K562 (cell line): ENCODE results near the gene GABRB1. TPM values are rescaled to one million over a fixed set of nuclear protein-coding genes. Genes with fewer than 3 reads are reported as not detected.

Experiments used
- ATAC-seq: fragments of 200-7000 bp; cut with Tn5 transposase; 3 replicates; pipeline ENCODE4 v1.9.1; 2020; ENCODE audit warnings: moderate library complexity
- BruUV-seq: library from RNA; stranded (reverse); fragments of 400-500 nt; replicated peaks from 2 replicates; lab custom pipeline; 2021; lab: Mats Ljungman, UMichigan
- CTCF ChIA-PET: fragments of 300-600 bp; formaldehyde crosslinking; extraction: SDS; loops from one replicate; lab custom pipeline; 2021; ENCODE audit warnings: low intra/inter-chr PET ratio; lab: Yijun Ruan, JAX
- POLR2A ChIA-PET: fragments of 300-600, 350-650 bp; sonication (Branson Sonifier 250); formaldehyde crosslinking; extraction: SDS; loops from one replicate; lab custom pipeline; 2021; ENCODE audit warnings: antibody characterized with exemption, inconsistent platforms; lab: Yijun Ruan, JAX
- DNase-seq, 4 experiments: peaks; one replicate each; pipeline versions ENCODE4 v3.0.0 to v3.0.0-alpha.2; 2011 to 2018; ENCODE audit warnings: low spot score in 3 of 4, mixed read lengths in 3 of 4; ENCODE audit errors: extremely low read depth in 1 of 4
- FAIRE-seq: peaks from 2 replicates; lab custom pipeline; 2011; peaks lifted over from hg19 to GRCh38; lab: Jason Lieb, UNC
- H2AFZ ChIP-seq: 2 replicates; pipeline ENCODE4 v1.6.0; 2011; ENCODE audit warnings: low read depth, low read length, control low read depth, inconsistent platforms
- H3K27ac ChIP-seq: fragments of 200-600 bp; 3 replicates; pipeline ENCODE4 v1.8.0; 2011; ENCODE audit warnings: low read depth, mild to moderate bottlenecking, control low read depth, inconsistent platforms, low read length, moderate library complexity, mixed read lengths; ENCODE audit errors: extremely low read depth
- H3K27me3 ChIP-seq, 2 experiments: fragments of 300-600 bp in 1 of 2; 2 replicates in 1 of 2; 3 replicates in 1 of 2; pipeline versions ENCODE4 v1.6.0 to v1.8.0; 2011; ENCODE audit warnings: inconsistent platforms in 2 of 2, low read length in 2 of 2, mild to moderate bottlenecking in 1 of 2, mixed read lengths in 1 of 2, moderate library complexity in 1 of 2; ENCODE audit not compliant: control insufficient read depth in 2 of 2, insufficient read depth in 2 of 2
- H3K36me3 ChIP-seq: fragments of 300-600 bp; 3 replicates; pipeline ENCODE4 v1.8.0; 2011; ENCODE audit warnings: mild to moderate bottlenecking, low read length, inconsistent platforms; ENCODE audit not compliant: control insufficient read depth, insufficient read depth
- H3K4me1 ChIP-seq, 2 experiments: fragments of 200-600 bp in 1 of 2; replicated peaks in 1 of 2; 2 replicates in 1 of 2; 3 replicates in 1 of 2; pipeline versions ENCODE4 v1.5.1 to v1.8.0; 2011; ENCODE audit warnings: inconsistent platforms in 2 of 2, low read length in 2 of 2, mild to moderate bottlenecking in 1 of 2, mixed read lengths in 1 of 2, moderate library complexity in 1 of 2; ENCODE audit not compliant: control insufficient read depth in 2 of 2, insufficient read depth in 2 of 2
- H3K4me2 ChIP-seq: 2 replicates; pipeline ENCODE4 v1.6.1; 2011; ENCODE audit warnings: low read length, control low read depth, inconsistent platforms, mixed read lengths; ENCODE audit not compliant: insufficient read depth
- H3K4me3 ChIP-seq: fragments of 200-600 bp; sonication (generic), shearing (Covaris generic); 2 replicates; pipeline ENCODE4 v1.5.1; 2016; ENCODE audit warnings: control low read depth, inconsistent platforms
- H3K79me2 ChIP-seq: fragments of 200-600 bp; 3 replicates; pipeline ENCODE4 v1.8.0; 2011; ENCODE audit warnings: low read length, inconsistent platforms; ENCODE audit not compliant: control insufficient read depth, insufficient read depth
- H3K9ac ChIP-seq, 2 experiments: 2 replicates each; pipeline versions ENCODE4 v1.6.0 to v1.6.1; 2011; ENCODE audit warnings: low read depth in 2 of 2, low read length in 2 of 2, control low read depth in 1 of 2, inconsistent platforms in 1 of 2, mild to moderate bottlenecking in 1 of 2, mixed read lengths in 1 of 2; ENCODE audit not compliant: insufficient read depth in 1 of 2
- H3K9me1 ChIP-seq: one replicate; pipeline ENCODE4 v1.6.0; 2011; ENCODE audit warnings: inconsistent platforms, mild to moderate bottlenecking, low read length, moderate library complexity; ENCODE audit not compliant: control insufficient read depth, insufficient read depth
- H3K9me3 ChIP-seq: replicated peaks from 2 replicates; pipeline ENCODE4 v1.5.1; 2011; ENCODE audit warnings: low read depth, low read length, inconsistent platforms; ENCODE audit not compliant: control insufficient read depth, insufficient read depth
- H4K20me1 ChIP-seq: replicated peaks from 2 replicates; pipeline ENCODE4 v1.6.1; 2011; ENCODE audit warnings: low read length, inconsistent platforms, mixed read lengths; ENCODE audit not compliant: control insufficient read depth, insufficient read depth
- CREB5 ChIP-seq: fragments of 250-450 bp; sonication (Bioruptor Pico); IDR thresholded peaks from 2 replicates; pipeline ENCODE4 v1.5.0; 2020; ENCODE audit warnings: mild to moderate bottlenecking
- FIP1L1 ChIP-seq: fragments of 200-400 bp; formaldehyde crosslinking; IDR thresholded peaks from 2 replicates; pipeline ENCODE4 v1.6.1; 2018; ENCODE audit warnings: mild to moderate bottlenecking, low read depth, low read length; ENCODE audit not compliant: poor library complexity, severe bottlenecking
- MAFF ChIP-seq: IDR thresholded peaks from 2 replicates; pipeline ENCODE4 v1.6.1; 2012; ENCODE audit warnings: low read length, improper control_type of control experiment
- SUPT5H ChIP-seq: fragments of 450-650 bp; IDR thresholded peaks from 2 replicates; pipeline ENCODE4 v1.6.1; 2016
- ZBTB43 ChIP-seq: sonication (generic); formaldehyde crosslinking; IDR thresholded peaks from 2 replicates; pipeline ENCODE4 v1.8.0; 2023; ENCODE audit warnings: mild to moderate bottlenecking, missing genetic modification reagents
- ZBTB5 ChIP-seq: fragments of 450-650 bp; IDR thresholded peaks from 2 replicates; pipeline ENCODE4 v1.6.1; 2017; ENCODE audit warnings: antibody characterized with exemption
- ZC3H11A ChIP-seq: IDR thresholded peaks from 2 replicates; pipeline ENCODE4 v1.6.1; 2012; ENCODE audit warnings: low read depth, low read length, improper control_type of control experiment
- ZNF79 ChIP-seq: fragments of 250-450 bp; sonication (Bioruptor Pico); IDR thresholded peaks from 2 replicates; pipeline ENCODE4 v1.4.0; 2020; ENCODE audit warnings: low read depth, mild to moderate bottlenecking, moderate library complexity
- WGBS: fragments of 100-300 bp; shearing (Covaris generic); methylation state at CpG from one replicate; pipeline ENCODE4 v1.1.6; 2016; ENCODE audit warnings: low coverage, mixed read lengths; ENCODE audit not compliant: insufficient coverage; ENCODE audit errors: missing lambda C conversion rate; 5-methylcytosine and 5-hydroxymethylcytosine counted together
- in situ Hi-C: fragments of 300-500 bp; cut with MboI; formaldehyde crosslinking; loops from 4 replicates; pipeline ENCODE4 v1.15.0; 2018; ENCODE audit warnings: inconsistent platforms, mixed read lengths
- intact Hi-C: fragments of 100-400 bp; cut with micrococcal nuclease; formaldehyde crosslinking; loops from 2 replicates; pipeline ENCODE4 v1.14.2; 2022
- polyA plus RNA-seq, 8 experiments: library from polyadenylated mRNA; depleted of rRNA in 4 of 8; stranded (reverse) in 5 of 8; unstranded in 3 of 8; fragments of >200 nt; fragmentation: Nextera tagmentation in 2 of 8; fragmentation: Illumina TruSeq in 1 of 8; extraction: Ambion mirVana in 2 of 8; extraction: Trizol in 1 of 8; gene quantifications; 2 replicates each; pipeline versions ENCODE4 v1.2.1 to v1.2.3, GENCODE V29; 2011 to 2014; ENCODE audit warnings: inconsistent platforms in 1 of 8, missing spikeins in 1 of 8
- total RNA-seq, 7 experiments: library from RNA; depleted of rRNA in 6 of 7; stranded (reverse); fragments of >200 nt in 6 of 7; fragmentation: Illumina TruSeq in 2 of 7; extraction: Trizol in 2 of 7; gene quantifications; 2 replicates each; pipeline versions ENCODE4 v1.2.1 to v1.2.3, GENCODE V29; 2011 to 2021; ENCODE audit warnings: low replicate concordance in 1 of 7

GABRB1 gene
- total and polyA plus RNA-seq, 9 of the 15 experiments (the other 6 are each of a cell fraction or from before 2014, with no cell fraction given) = not detected

- TF ChIP-seq ZBTB5 (no peak), FIP1L1 (no peak), ZC3H11A (no peak), SUPT5H (no peak), ZNF79 (CRISPR knock-in tag) (no peak), ZBTB43 (CRISPR knock-in tag) (no peak)
Measured at GRCh38 chr4:47238667-47239066, 207.3 kb downstream of the GABRB1 start (continued).

GRCh38 chr4:47239649-47240048, 208.3 kb downstream of the GABRB1 start:
- intact Hi-C loops = no loop called here
- in situ Hi-C loops = no loop called here
- DNase-seq (no peak), FAIRE-seq (no peak), ATAC-seq (no peak)
- H3K9ac ChIP-seq = no peak overlapping the region
- no peak overlapping the region for H3K4me2 ChIP-seq
- H3K4me3 ChIP-seq = no peak overlapping the region
- no TSS peak for BruUV-seq
- H3K79me2 ChIP-seq = no peaks in the 10 kb centered on the region
- no peaks in the 10 kb centered on the region for H3K9me3 ChIP-seq
- POLR2A ChIA-PET = no interaction called here
- no peak overlapping the region for H2AFZ ChIP-seq
- no peaks in the 10 kb centered on the region for H4K20me1 ChIP-seq
- no peak overlapping the region for H3K27ac ChIP-seq
- no peaks in the 10 kb centered on the region for H3K4me1 ChIP-seq
- CTCF ChIA-PET = no interaction called here
- no peaks in the 10 kb centered on the region for H3K27me3 ChIP-seq
- H3K36me3 ChIP-seq = no peaks in the 10 kb centered on the region
- 2% methylated on average over 4 of the region's 4 CpGs for WGBS
- no peak for TF ChIP-seq MAFF
- TF ChIP-seq CREB5 (CRISPR knock-in tag) = no peak
- H3K9me1 ChIP-seq = no peaks in the 10 kb centered on the region
